Measurements from ENCODE around the gene QRICH2. TPM values are rescaled to one million over a fixed set of nuclear protein-coding genes. Genes with fewer than 3 reads are reported as not detected.
A peak's percentile ranks its signal among the peaks of the same experiment; 100 is the strongest.

The QRICH2 gene
- total and polyA plus RNA-seq, 9 of the 15 experiments (the other 6 are each of a cell fraction or from before 2014, with no cell fraction given) = 0.03 to 1.6 (median 0.81) TPM

- TF ChIP-seq MBD1 (CRISPR knock-in tag; IDR thresholded peaks at IDR 0.05) (no peak), NR2C1 (IDR thresholded peaks at IDR 0.05) (no peak), NR2C1 (tag; IDR thresholded peaks at IDR 0.05) (peak; percentile 46; the same call in 1 of the 2 replicates), CGGBP1 (CRISPR knock-in tag; IDR thresholded peaks at IDR 0.05) (no peak), MYC (IDR thresholded peaks at IDR 0.05; ENCODE audit: low read depth, low read length) (peak; percentile 96), MYC (CRISPR knock-in tag; IDR thresholded peaks at IDR 0.05; ENCODE audit: borderline replicate concordance, low read depth) (no peak), CREB5 (CRISPR knock-in tag; IDR thresholded peaks at IDR 0.05) (no peak), ZNF639 (CRISPR knock-in tag; conservative IDR thresholded peaks at IDR 0.05 in 1 of 2, IDR thresholded peaks at IDR 0.05 in 1 of 2) (no peak), PCBP2 (IDR thresholded peaks at IDR 0.05; ENCODE audit: low read depth, low read length, poor library complexity, severe bottlenecking) (no peak), HBP1 (CRISPR knock-in tag; IDR thresholded peaks at IDR 0.05) (no peak), KDM5B (IDR thresholded peaks at IDR 0.05; ENCODE audit: insufficient replicate concordance, low read depth, low read length) (no peak), PREB (CRISPR knock-in tag; IDR thresholded peaks at IDR 0.05) (no peak), HLTF (IDR thresholded peaks at IDR 0.05) (no peak), SREBF1 (IDR thresholded peaks at IDR 0.05; ENCODE audit: borderline replicate concordance, low read depth, low read length) (no peak)
Measured at GRCh38 chr17:76246080-76247066, 61.7 kb downstream of the QRICH2 start (continued).

All from K562 (cell line).